Breast epithelium (tissue), 3 donors: ENCODE results near the gene JDP2.

ENCODE experiments used
- POLR2A ChIP-seq: fragments of 450-650 bp; IDR thresholded peaks from one replicate; pipeline ENCODE4 v1.6.1; 2016; ENCODE audit warnings: antibody characterized with exemption, mild to moderate bottlenecking, moderate library complexity
- POLR2AphosphoS5 ChIP-seq, 3 donors: sonication (generic); formaldehyde crosslinking; IDR thresholded peaks; one replicate each; pipeline ENCODE4 v1.6.1; 2017; ENCODE audit warnings: antibody characterized with exemption in 3 of 3
- TF ChIP-seq, protein P1 (sequence below), 3 donors: fragments of 450-650 bp; IDR thresholded peaks; one replicate each; pipeline ENCODE4 v1.5.1; 2016 to 2017; ENCODE audit warnings: antibody characterized with exemption in 3 of 3, mild to moderate bottlenecking in 3 of 3, moderate library complexity in 3 of 3

- TF ChIP-seq, protein P1, sequence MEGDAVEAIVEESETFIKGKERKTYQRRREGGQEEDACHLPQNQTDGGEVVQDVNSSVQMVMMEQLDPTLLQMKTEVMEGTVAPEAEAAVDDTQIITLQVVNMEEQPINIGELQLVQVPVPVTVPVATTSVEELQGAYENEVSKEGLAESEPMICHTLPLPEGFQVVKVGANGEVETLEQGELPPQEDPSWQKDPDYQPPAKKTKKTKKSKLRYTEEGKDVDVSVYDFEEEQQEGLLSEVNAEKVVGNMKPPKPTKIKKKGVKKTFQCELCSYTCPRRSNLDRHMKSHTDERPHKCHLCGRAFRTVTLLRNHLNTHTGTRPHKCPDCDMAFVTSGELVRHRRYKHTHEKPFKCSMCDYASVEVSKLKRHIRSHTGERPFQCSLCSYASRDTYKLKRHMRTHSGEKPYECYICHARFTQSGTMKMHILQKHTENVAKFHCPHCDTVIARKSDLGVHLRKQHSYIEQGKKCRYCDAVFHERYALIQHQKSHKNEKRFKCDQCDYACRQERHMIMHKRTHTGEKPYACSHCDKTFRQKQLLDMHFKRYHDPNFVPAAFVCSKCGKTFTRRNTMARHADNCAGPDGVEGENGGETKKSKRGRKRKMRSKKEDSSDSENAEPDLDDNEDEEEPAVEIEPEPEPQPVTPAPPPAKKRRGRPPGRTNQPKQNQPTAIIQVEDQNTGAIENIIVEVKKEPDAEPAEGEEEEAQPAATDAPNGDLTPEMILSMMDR (IDR thresholded peaks at IDR 0.05), result no peak
- TF ChIP-seq POLR2A (no peak), POLR2AphosphoS5 (IDR thresholded peaks at IDR 0.05) (no peak)
These were observed 38.1 kb upstream of the JDP2 start for GRCh38 chr14:75389679-75390078.
